OCI-LY1 (cell line): ENCODE data around the gene NFASC.

Source experiments
- H2AFZ ChIP-seq: fragments of 200-600 bp; sonication (generic), shearing (Covaris generic); 2 replicates; pipeline ENCODE4 v1.6.0; 2014; ENCODE audit warnings: antibody characterized with exemption, mild to moderate bottlenecking, low read length
- H3F3A ChIP-seq: fragments of 200-600 bp; sonication (generic), shearing (Covaris generic); 2 replicates; pipeline ENCODE4 v1.6.0; 2014; ENCODE audit warnings: mild to moderate bottlenecking, antibody characterized with exemption, low read length, moderate library complexity; ENCODE audit not compliant: insufficient read depth
- H3K27ac ChIP-seq: fragments of 200-600 bp; sonication (generic); 2 replicates; pipeline ENCODE4 v1.5.1; 2014; ENCODE audit warnings: low read length, mixed run types, mild to moderate bottlenecking, low read depth; ENCODE audit not compliant: poor library complexity, severe bottlenecking
- H3K27me3 ChIP-seq: fragments of 200-600 bp; sonication (generic); 2 replicates; pipeline ENCODE4 v1.6.0; 2014; ENCODE audit warnings: antibody characterized with exemption, mild to moderate bottlenecking, low read length, moderate library complexity; ENCODE audit not compliant: insufficient read depth
- H3K36me3 ChIP-seq: fragments of 200-600 bp; sonication (generic); 2 replicates; pipeline ENCODE4 v1.6.1; 2014; ENCODE audit warnings: mild to moderate bottlenecking, antibody characterized with exemption, low read length, moderate library complexity, mixed read lengths; ENCODE audit not compliant: insufficient read depth
- H3K4me1 ChIP-seq: fragments of 200-600 bp; sonication (generic); 2 replicates; pipeline ENCODE4 v1.5.1; 2014; ENCODE audit warnings: mild to moderate bottlenecking, low read length, moderate library complexity; ENCODE audit not compliant: insufficient read depth, severe bottlenecking
- H3K4me2 ChIP-seq: fragments of 200-600 bp; sonication (generic), shearing (Covaris generic); 2 replicates; pipeline ENCODE4 v1.6.1; 2014; ENCODE audit warnings: low read length
- H3K4me3 ChIP-seq: fragments of 200-600 bp; sonication (generic); 2 replicates; pipeline ENCODE4 v1.5.1; 2014; ENCODE audit warnings: low read length, low read depth, mild to moderate bottlenecking, mixed read lengths; ENCODE audit not compliant: poor library complexity, severe bottlenecking
- H3K79me2 ChIP-seq: fragments of 200-600 bp; shearing (Covaris generic); 2 replicates; pipeline ENCODE4 v1.6.1; 2016; ENCODE audit warnings: mixed run types, low read length, mixed read lengths; ENCODE audit not compliant: insufficient read depth
- H3K9ac ChIP-seq: fragments of 200-600 bp; sonication (generic), shearing (Covaris generic); 2 replicates; pipeline ENCODE4 v1.6.1; 2014; ENCODE audit warnings: mild to moderate bottlenecking, low read length, mixed read lengths
- H3K9me2 ChIP-seq: fragments of 200-600 bp; sonication (generic), shearing (Covaris generic); 2 replicates; pipeline ENCODE4 v1.6.1; 2014; ENCODE audit warnings: low read depth, mild to moderate bottlenecking, low read length, mixed read lengths
- H3K9me3 ChIP-seq: fragments of 200-600 bp; shearing (Covaris generic); 2 replicates; pipeline ENCODE4 v1.6.1; 2014; ENCODE audit warnings: low read length, mixed read lengths
- H4K20me1 ChIP-seq: fragments of 200-600 bp; sonication (generic), shearing (Covaris generic); 2 replicates; pipeline ENCODE4 v1.6.0; 2016; ENCODE audit warnings: mild to moderate bottlenecking, low read length; ENCODE audit not compliant: insufficient read depth
- CTCF ChIP-seq: fragments of 200-600 bp; sonication (generic), shearing (Covaris generic); IDR thresholded peaks from 2 replicates; pipeline ENCODE4 v1.5.1; 2017; ENCODE audit warnings: mild to moderate bottlenecking, antibody characterized with exemption, low read length, moderate library complexity, mixed read lengths
- EZH2 ChIP-seq: fragments of 200-600 bp; sonication (generic), shearing (Covaris generic); IDR thresholded peaks from 2 replicates; pipeline ENCODE4 v1.8.0; 2017; ENCODE audit warnings: borderline replicate concordance, mixed run types, mild to moderate bottlenecking, antibody characterized with exemption, low read length, moderate library complexity, mixed read lengths

NFASC gene

GRCh38 chr1:204961765-204962419 lies 91.2 kb downstream of the NFASC start:
- Histone ChIP-seq H3K4me2 (peak overlapping the region; percentile 26; the same call in 1 of the 2 replicates), H3K9ac (no peak overlapping the region), H3K9me3 (no peaks in the 10 kb centered on the region), H3F3A (no peaks in the 10 kb centered on the region), H3K36me3 (no peaks in the 10 kb centered on the region), H3K27me3 (no peaks in the 10 kb centered on the region), H2AFZ (no peak overlapping the region), H3K4me3 (no peak overlapping the region), H3K9me2 (no peaks in the 10 kb centered on the region), H3K4me1 (peaks cover 17% of the 10 kb centered on the region), H3K79me2 (no peaks in the 10 kb centered on the region), H3K27ac (no peak overlapping the region), H4K20me1 (no peaks in the 10 kb centered on the region)
- TF ChIP-seq EZH2 (no peak), CTCF (no peak)

GRCh38 chr1:204962742-204963632 lies 92.3 kb downstream of the NFASC start:
- Histone ChIP-seq H3K4me1 (peaks cover 17% of the 10 kb centered on the region), H3K27ac (no peak overlapping the region), H3K9me2 (no peaks in the 10 kb centered on the region), H3K27me3 (no peaks in the 10 kb centered on the region), H3K4me2 (peak overlapping the region; percentile 26; the same call in 1 of the 2 replicates), H3F3A (no peaks in the 10 kb centered on the region), H2AFZ (no peak overlapping the region), H3K79me2 (no peaks in the 10 kb centered on the region), H4K20me1 (no peaks in the 10 kb centered on the region), H3K4me3 (no peak overlapping the region), H3K9me3 (no peaks in the 10 kb centered on the region), H3K36me3 (no peaks in the 10 kb centered on the region), H3K9ac (no peak overlapping the region)
- TF ChIP-seq EZH2 (no peak), CTCF (no peak)

- H3K9ac ChIP-seq, result no peak overlapping the region
- H3K9me2 ChIP-seq, result no peaks in the 10 kb centered on the region
- H3K4me2 ChIP-seq, result no peak overlapping the region
- H3K4me3 ChIP-seq, result no peak overlapping the region
- H3K79me2 ChIP-seq, result no peaks in the 10 kb centered on the region
- H3K27me3 ChIP-seq, result 0 out of 2 replicates have a peak, but pooled peaks cover 3% of the 10 kb centered on the region
- peaks cover 9% of the 10 kb centered on the region for H3K4me1 ChIP-seq
- H3K27ac ChIP-seq, result no peak overlapping the region
- no peaks in the 10 kb centered on the region for H3K36me3 ChIP-seq
- no peaks in the 10 kb centered on the region for H3K9me3 ChIP-seq
- H4K20me1 ChIP-seq, result no peaks in the 10 kb centered on the region
- no peak overlapping the region for H2AFZ ChIP-seq
- TF ChIP-seq CTCF, result no peak
- no peak for TF ChIP-seq EZH2
- H3F3A ChIP-seq, result no peaks in the 10 kb centered on the region
These were observed 96.8 kb downstream of the NFASC start for GRCh38 chr1:204967451-204967850.
